Thyroid gland (tissue), 4 donors: ENCODE measurements around the gene TRAF4. TPM values are rescaled to one million over a fixed set of nuclear protein-coding genes. Genes with fewer than 3 reads are reported as not detected.
A peak's percentile ranks its signal among the peaks of the same experiment; 100 is the strongest.

Experiments used
- DNase-seq, 2 donors: peaks; one replicate each; pipeline ENCODE4 v3.0.0-alpha.2; 2019
- H3K27ac ChIP-seq, 3 donors: fragments of 200-600 bp; sonication (generic); 1 replicate in 2 of 3; 2 replicates in 1 of 3; pipeline ENCODE4 v1.5.1; 2016 to 2019; ENCODE audit warnings: mild to moderate bottlenecking in 1 of 3, moderate library complexity in 1 of 3
- H3K27me3 ChIP-seq: fragments of 200-600 bp; sonication (generic); one replicate; pipeline ENCODE4 v1.5.1; 2019
- H3K36me3 ChIP-seq, 2 donors: fragments of 200-600 bp; sonication (generic); one replicate each; pipeline ENCODE4 v1.5.1; 2016 to 2019
- H3K4me1 ChIP-seq, 2 donors: fragments of 200-600 bp; sonication (generic); one replicate each; pipeline ENCODE4 v1.5.1; 2017 to 2019
- H3K4me3 ChIP-seq, 3 donors: fragments of 200-600 bp; sonication (generic); replicated peaks in 1 of 3; 1 replicate in 2 of 3; 2 replicates in 1 of 3; pipeline ENCODE4 v1.5.1; 2016; ENCODE audit warnings: mild to moderate bottlenecking in 1 of 3
- H3K9me3 ChIP-seq: fragments of 200-600 bp; sonication (generic); one replicate; pipeline ENCODE4 v1.5.1; 2017
- CTCF ChIP-seq, 6 experiments: fragments of 200-600 bp in 3 of 6; fragments of 450-650 bp in 3 of 6; sonication (generic) in 3 of 6; IDR thresholded peaks; one replicate each; pipeline ENCODE4 v1.5.1; 2016 to 2019; ENCODE audit warnings: antibody characterized with exemption in 6 of 6, mild to moderate bottlenecking in 2 of 6, inconsistent platforms in 1 of 6, moderate library complexity in 1 of 6
- POLR2A ChIP-seq, 2 donors: fragments of 450-650 bp; IDR thresholded peaks; one replicate each; pipeline ENCODE4 v1.6.1; 2017; ENCODE audit warnings: antibody characterized with exemption in 2 of 2, mild to moderate bottlenecking in 2 of 2, moderate library complexity in 1 of 2
- WGBS, 2 donors: methylation state at CpG; one replicate each; pipeline ENCODE4 v1.1.5; 2017; 5-methylcytosine and 5-hydroxymethylcytosine counted together
- intact Hi-C: fragments of 100-400 bp; cut with DNase I; formaldehyde crosslinking; loops from one replicate; pipeline ENCODE4 v1.15.1; 2023
- total RNA-seq, 4 donors: library from RNA; depleted of rRNA; stranded (reverse); fragments of >200 nt; gene quantifications; one replicate each; pipeline ENCODE4 v1.2.3, GENCODE V29; 2016

The TRAF4 gene
- total RNA-seq, 4 donors from 2014 or later = 33.3 to 64.3 (median 44.3) TPM

- Histone ChIP-seq H3K4me1 (peaks cover 35 to 44% of the 10 kb centered on the region in 2 donors), H3K27me3 (no peaks in the 10 kb centered on the region), H3K27ac (peak overlapping the region; percentile 86 to 92 (median 89)), H3K9me3 (no peaks in the 10 kb centered on the region), H3K36me3 (peaks cover 19 to 22% of the 10 kb centered on the region in 2 donors), H3K4me3 (peak overlapping the region; percentile 77 to 86 (median 83))
- WGBS, 2 donors = 24 to 48% methylated on average over 7 to 16 of the region's 63 CpGs
- peak; percentile 47 to 51 for DNase-seq
- TF ChIP-seq CTCF (IDR thresholded peaks at IDR 0.05) (no peak), POLR2A (IDR thresholded peaks at IDR 0.05) (no peak)
- intact Hi-C loops = no loop called here
Measured at GRCh38 chr17:28716740-28717577, 26.9 kb upstream of the TRAF4 start.

GRCh38 chr17:28717578-28718332 is 26.1 kb upstream of the TRAF4 start, which contains the start of gene RAB34:
Gene RAB34 (minus strand): TSS chr17:28717868. CDS start chr17:28717266, 602 bp downstream.
- Histone ChIP-seq H3K27ac (peak within 1 kb of the TSS; percentile 86 to 92 (median 89)), H3K36me3 (peaks cover 25 to 30% of the 10 kb centered on the region in 2 donors), H3K27me3 (no peaks in the 10 kb centered on the region), H3K4me1 (peaks cover 34 to 43% of the 10 kb centered on the region in 2 donors), H3K9me3 (no peaks in the 10 kb centered on the region), H3K4me3 (peak within 1 kb of the TSS; percentile 77 to 86 (median 83))
- WGBS, 2 donors = 11 to 16% methylated on average over 9 to 17 of the region's 60 CpGs
- TF ChIP-seq CTCF (IDR thresholded peaks at IDR 0.05) (peak in 3 of 6 experiments; percentile 8 to 35 (median 35)), POLR2A (IDR thresholded peaks at IDR 0.05) (peak in 1 of 2 donors; percentile 64)
- DNase-seq = peak; percentile 88 to 93
- intact Hi-C loops = no loop called here

- WGBS, 2 donors = 37 to 41% methylated on average over 18 of the region's 18 CpGs
- intact Hi-C loops = no loop called here
- Histone ChIP-seq H3K4me3 (peak overlapping the region in 1 of 3 donors; percentile 83), H3K27ac (peak overlapping the region; percentile 86 to 92 (median 89)), H3K36me3 (peaks cover 32 to 37% of the 10 kb centered on the region in 2 donors), H3K27me3 (no peaks in the 10 kb centered on the region), H3K9me3 (no peaks in the 10 kb centered on the region), H3K4me1 (peaks cover 34 to 43% of the 10 kb centered on the region in 2 donors)
- DNase-seq = no peak
- TF ChIP-seq POLR2A (IDR thresholded peaks at IDR 0.05) (no peak), CTCF (IDR thresholded peaks at IDR 0.05) (no peak)
Measured at GRCh38 chr17:28718333-28719020, 25.3 kb upstream of the TRAF4 start.

GRCh38 chr17:28719021-28719433 is 24.8 kb upstream of the TRAF4 start:
- Histone ChIP-seq H3K4me1 (peaks cover 34 to 43% of the 10 kb centered on the region in 2 donors), H3K9me3 (no peaks in the 10 kb centered on the region), H3K4me3 (peak overlapping the region in 1 of 3 donors; percentile 86), H3K36me3 (peaks cover 36 to 42% of the 10 kb centered on the region in 2 donors), H3K27ac (peak overlapping the region; percentile 54 to 89 (median 86)), H3K27me3 (no peaks in the 10 kb centered on the region)
- DNase-seq = no peak
- intact Hi-C loops = no loop called here
- WGBS, 2 donors = 29 to 31% methylated on average over 18 of the region's 18 CpGs
- no peak for TF ChIP-seq POLR2A (IDR thresholded peaks at IDR 0.05)
- TF ChIP-seq CTCF (IDR thresholded peaks at IDR 0.05) = no peak
